VCaP (cell line): ENCODE data around the gene GPR35.

Experiments
- H3K27ac ChIP-seq: fragments of 450-650 bp; 2 replicates; pipeline ENCODE4 v1.5.1; 2017
- TF ChIP-seq, protein P1 (sequence below): fragments of 450-650 bp; conservative IDR thresholded peaks from 2 replicates; pipeline ENCODE4 v1.5.1; 2017; ENCODE audit warnings: mild to moderate bottlenecking, moderate library complexity

The GPR35 gene

DNA sequence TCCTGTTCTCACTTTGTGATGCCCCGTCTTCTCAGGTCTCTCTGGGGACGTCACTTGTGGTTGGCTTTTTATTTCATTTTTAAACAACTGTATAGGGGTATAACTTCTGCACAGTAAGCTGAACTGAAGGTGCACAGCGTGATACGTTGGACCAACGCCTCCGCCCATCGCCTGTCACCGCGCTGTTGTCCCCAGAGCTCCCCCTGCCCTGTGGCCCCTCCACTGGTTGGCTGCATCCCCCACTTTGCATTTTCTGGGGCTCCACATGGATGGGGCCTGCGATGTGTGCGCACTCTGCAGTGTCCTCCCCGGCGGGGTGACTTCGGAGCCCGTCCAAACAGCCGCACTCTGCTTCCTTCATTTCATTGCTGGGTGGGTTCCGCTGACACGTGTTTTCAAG, 14.3 kb downstream of the GPR35 start:
- no peak overlapping the region for H3K27ac ChIP-seq
- TF ChIP-seq, protein P1, sequence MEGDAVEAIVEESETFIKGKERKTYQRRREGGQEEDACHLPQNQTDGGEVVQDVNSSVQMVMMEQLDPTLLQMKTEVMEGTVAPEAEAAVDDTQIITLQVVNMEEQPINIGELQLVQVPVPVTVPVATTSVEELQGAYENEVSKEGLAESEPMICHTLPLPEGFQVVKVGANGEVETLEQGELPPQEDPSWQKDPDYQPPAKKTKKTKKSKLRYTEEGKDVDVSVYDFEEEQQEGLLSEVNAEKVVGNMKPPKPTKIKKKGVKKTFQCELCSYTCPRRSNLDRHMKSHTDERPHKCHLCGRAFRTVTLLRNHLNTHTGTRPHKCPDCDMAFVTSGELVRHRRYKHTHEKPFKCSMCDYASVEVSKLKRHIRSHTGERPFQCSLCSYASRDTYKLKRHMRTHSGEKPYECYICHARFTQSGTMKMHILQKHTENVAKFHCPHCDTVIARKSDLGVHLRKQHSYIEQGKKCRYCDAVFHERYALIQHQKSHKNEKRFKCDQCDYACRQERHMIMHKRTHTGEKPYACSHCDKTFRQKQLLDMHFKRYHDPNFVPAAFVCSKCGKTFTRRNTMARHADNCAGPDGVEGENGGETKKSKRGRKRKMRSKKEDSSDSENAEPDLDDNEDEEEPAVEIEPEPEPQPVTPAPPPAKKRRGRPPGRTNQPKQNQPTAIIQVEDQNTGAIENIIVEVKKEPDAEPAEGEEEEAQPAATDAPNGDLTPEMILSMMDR, result no peak

DNA sequence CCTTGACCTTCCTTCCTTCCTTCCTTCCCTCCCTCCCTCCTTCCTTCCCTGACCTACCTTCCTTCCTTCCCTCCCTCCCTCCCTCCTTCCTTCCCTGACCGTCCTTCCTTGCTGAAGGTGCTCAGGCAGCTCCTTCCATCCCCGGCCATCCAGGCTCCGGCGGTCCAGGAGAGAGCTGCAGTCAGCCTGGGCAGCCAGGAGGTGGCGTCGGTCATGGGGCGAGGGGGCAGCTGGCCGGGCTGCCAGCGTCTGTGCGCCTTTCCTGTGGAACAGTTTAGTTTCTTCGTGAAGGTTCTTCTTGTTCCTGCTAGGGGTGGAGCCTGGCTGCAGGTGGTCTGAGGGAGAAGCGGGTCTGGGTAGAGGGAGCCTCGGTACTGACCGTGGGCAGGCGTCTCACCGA, 15.7 kb downstream of the GPR35 start:
- TF ChIP-seq, protein P1, result peak; percentile 72

DNA sequence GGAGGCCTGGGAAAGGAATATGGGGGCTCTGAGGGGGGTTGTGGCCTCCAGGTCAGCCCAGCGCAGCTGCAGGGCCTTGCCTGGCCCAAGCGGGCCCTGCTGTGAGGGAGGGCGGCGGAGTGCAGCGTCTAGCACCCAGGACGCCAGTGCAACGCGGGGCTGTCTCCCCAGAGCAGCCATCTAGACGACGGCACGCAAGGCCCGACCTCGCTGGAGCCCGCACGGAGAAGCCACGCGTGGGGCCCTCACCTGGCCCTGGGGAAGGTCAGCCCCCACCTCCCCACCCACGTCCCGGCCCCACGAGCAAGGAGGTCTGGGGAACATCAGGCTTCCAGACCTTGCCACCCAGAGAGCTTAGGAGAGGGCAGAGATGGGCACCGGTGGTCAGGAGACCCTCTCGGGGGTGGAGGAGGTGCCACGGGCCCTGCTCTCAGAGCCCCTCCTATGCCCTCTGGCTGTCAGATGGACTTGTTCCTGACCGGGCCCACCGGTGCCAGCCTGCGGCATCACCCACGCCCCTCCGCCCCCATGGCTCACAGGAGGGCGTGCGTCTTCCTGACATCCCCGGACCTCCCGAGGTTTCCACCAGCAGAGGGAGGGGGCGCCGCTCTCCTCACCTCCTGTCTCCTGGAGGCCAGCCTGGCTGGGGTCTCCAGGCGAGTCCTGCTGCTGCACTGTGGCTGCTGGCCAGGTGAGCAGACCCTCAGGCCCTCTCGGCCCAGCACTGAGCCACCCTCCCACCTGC, 17.0 kb downstream of the GPR35 start:
- no peak overlapping the region for H3K27ac ChIP-seq
- TF ChIP-seq, protein P1, result no peak

More for the DNA sequence above, 15.7 kb downstream of the GPR35 start:
- no peak overlapping the region for H3K27ac ChIP-seq

DNA sequence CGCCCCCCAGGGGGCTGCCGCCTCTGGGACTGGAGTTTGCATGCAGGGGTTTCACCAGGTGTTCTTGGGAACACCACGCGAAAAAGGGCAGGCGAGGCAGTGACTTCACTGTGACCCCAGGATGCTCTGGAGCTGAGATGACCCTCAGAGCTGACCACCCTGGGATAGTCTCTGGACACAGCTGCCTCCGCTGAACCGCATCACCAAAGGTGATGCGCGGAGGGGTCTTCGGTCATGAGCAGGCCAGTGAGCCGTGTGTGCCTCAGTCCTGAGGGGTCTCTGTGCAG, 17.5 kb downstream of the GPR35 start:
- TF ChIP-seq, protein P1, result no peak
- H3K27ac ChIP-seq, result no peak overlapping the region

DNA sequence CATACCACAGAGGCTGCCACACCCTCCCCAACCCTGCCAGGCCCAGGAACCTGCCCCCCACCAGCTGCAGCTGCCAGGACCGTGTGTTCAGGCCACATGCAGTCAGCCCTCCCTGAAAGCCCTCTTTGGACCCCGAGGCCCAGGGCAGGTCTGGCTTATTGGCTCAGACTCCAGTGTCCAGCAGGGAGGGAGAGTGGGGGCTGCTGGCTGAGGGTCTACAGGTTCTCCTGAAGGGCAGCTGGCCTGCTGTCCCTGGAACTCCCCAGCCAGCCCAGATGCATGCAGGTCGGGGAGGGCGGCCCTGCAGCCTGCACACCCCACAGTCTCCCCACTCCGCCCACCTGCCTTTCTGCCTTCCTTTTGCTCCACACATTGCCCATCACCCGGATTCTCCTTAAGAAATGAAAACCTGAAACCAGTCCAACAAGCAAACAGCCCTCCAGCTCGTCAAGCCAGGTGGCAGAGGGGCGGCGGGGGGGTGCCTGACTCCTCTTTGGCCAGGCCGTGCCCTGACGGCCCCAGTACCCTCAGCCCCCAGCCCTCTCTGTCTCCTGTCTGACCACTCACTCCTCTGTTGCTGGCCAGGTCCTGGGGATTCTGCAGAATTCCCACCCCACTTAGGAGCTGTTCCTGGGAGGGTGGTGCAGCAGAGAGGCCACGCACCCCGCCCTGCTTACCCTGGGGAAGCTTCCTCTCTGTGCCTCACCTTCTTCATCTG, 18.0 kb downstream of the GPR35 start:
- H3K27ac ChIP-seq, result no peak overlapping the region
- TF ChIP-seq, protein P1, result no peak

DNA sequence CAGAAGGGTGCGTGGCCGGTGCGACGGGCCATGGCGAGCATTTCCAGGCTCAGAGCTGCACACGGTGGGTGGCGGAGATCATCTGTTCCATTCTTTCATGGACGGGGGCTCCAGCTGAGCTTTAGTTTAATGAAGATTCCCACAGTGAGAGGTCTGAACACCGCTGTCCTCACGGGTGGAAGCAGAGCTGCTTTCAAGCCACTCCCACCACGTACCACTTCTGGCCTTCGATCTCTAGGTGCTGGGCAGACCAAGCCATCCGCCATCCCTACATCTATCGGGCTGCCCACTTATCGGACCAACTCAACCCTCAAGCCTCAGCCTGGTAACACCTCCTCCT, 18.5 kb downstream of the GPR35 start:
- TF ChIP-seq, protein P1, result no peak
- H3K27ac ChIP-seq, result no peak overlapping the region

DNA sequence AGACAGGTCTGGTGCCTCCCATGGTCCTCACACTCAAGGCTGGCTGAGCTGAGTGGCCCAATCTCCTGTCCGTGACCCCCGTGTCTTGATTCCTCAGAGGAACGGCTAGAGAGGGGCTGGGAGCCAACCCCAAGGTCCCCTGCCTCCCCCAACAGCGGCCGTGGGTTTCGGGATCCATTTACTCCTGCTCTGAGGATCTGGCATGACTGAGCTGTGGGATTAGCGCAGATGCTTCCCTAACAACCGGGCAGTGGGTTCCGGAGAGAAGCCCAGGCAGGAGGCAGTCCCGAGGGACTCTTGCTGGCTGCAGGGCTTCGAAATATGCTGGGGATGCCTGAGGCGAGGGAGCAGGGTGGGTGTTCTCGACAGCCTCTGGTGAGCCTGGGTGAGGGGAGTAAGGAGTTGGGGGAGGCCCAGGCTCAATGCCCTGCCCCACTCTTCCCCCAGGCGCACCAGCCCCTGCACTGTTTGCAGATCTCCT, 18.9 kb downstream of the GPR35 start:
- H3K27ac ChIP-seq, result no peak overlapping the region
- TF ChIP-seq, protein P1, result no peak
